LHCN-M2 (cell line): Measurements from ENCODE around the gene TMEM126A. TPM values are rescaled to one million over a fixed set of nuclear protein-coding genes. Genes with fewer than 3 reads are reported as not detected.

Source experiments
- DNase-seq: peaks from one replicate; pipeline ENCODE4 v3.0.0-alpha.2; 2012; ENCODE audit warnings: low read depth
- total RNA-seq: library from RNA; depleted of rRNA; stranded (reverse); fragments of >200 nt; gene quantifications from 2 replicates; pipeline ENCODE4 v1.2.3, GENCODE V29; 2014; rRNA removed

Gene TMEM126A
- total RNA-seq, 1 experiment from 2014 or later: 42.4 TPM

GRCh38 chr11:85695546-85695945 is 47.8 kb downstream of the TMEM126A start:
- DNase-seq: no peak

GRCh38 chr11:85697747-85698146 is 50.0 kb downstream of the TMEM126A start:
- no peak for DNase-seq

- DNase-seq: no peak
These were observed 50.4 kb downstream of the TMEM126A start for GRCh38 chr11:85698195-85698594.

- no peak for DNase-seq
These were observed 52.4 kb downstream of the TMEM126A start for GRCh38 chr11:85699957-85700741.

- DNase-seq: no peak
These were observed 57.2 kb downstream of the TMEM126A start for GRCh38 chr11:85704967-85705366.

- DNase-seq: no peak
These were observed 58.0 kb downstream of the TMEM126A start for GRCh38 chr11:85705800-85706199.

Other genes starting within 250 kb of the TMEM126A start
- 0.17 TPM in 1 of 2 replicates, not detected in the other for gene DLG2, start 20.6 kb upstream of the TMEM126A start, total RNA-seq
- gene TMEM126B, start 19.4 kb upstream of the TMEM126A start, total RNA-seq: 66.9 and 86.6 TPM in 2 replicates
- 33.8 and 37.4 TPM in 2 replicates for gene CREBZF, start 17.2 kb downstream of the TMEM126A start, total RNA-seq
- gene CCDC89, start 38.2 kb downstream of the TMEM126A start, total RNA-seq: 6.6 and 7.4 TPM in 2 replicates
- gene SYTL2, start 163.2 kb downstream of the TMEM126A start, total RNA-seq: 75.8 and 84.4 TPM in 2 replicates
- gene CCDC83, start 207.4 kb downstream of the TMEM126A start, total RNA-seq: 0.06 TPM in 1 of 2 replicates, not detected in the other